ENCODE measurements around the gene AP2A2.

AP2A2 gene

DNA sequence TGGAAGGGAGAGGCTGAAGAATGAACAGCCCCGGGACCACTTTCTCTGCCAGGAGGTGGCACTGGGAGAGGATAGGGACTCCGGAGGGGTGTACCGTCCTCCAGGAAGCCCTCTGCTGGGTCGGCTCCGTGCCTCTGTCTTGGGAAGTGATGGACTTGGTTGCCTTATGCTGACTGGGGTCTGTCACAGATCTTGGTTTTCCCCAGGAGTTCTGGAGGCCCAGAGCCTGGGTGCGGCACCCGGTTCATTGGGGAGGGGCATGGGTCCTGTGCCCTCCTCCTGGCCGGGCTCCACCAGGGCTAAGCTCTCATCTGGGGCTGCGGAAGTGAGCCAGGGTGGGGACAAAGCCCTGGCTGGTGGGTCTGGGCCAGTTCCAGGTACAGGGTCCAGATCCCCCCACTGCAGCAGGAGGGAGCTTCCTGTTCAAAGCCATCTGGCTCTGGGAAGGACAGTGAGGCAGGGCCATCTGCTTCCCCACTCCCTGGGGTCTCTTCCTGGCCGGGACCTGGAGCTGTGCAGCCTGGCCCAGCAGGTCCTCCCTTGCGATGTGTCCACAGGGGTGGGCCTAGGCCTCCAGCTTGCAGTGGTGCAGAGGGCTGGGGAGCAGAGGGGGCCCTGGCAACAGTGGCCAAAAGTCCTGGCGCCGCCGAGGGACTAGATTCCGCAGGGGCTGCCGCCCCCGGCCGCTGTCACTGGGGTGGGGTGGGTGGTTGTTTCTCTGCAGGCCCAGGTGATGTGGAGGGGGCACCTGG, 1.1 kb upstream of the AP2A2 start:
- no peak for DNase-seq (ENCODE audit: low spot score)

DNA sequence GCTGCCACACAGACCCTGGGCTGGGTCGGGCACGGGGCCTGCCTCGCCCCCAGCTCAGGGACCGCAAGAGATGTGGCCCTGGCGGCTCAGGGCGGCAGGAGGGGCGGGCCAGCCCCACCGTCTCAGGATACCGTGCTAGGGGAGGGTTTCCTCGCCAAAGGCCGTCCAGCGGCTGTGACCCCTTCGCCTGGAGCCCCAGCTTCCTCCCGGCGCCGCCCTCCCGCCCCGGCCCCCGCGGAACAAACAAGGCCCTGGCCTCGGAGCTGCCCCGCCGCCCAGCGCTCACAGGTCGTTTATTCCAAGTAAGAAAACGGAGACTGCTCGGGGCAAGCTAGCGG, 543 bp upstream of the AP2A2 start:
- no peak for DNase-seq (ENCODE audit: low spot score)

DNA sequence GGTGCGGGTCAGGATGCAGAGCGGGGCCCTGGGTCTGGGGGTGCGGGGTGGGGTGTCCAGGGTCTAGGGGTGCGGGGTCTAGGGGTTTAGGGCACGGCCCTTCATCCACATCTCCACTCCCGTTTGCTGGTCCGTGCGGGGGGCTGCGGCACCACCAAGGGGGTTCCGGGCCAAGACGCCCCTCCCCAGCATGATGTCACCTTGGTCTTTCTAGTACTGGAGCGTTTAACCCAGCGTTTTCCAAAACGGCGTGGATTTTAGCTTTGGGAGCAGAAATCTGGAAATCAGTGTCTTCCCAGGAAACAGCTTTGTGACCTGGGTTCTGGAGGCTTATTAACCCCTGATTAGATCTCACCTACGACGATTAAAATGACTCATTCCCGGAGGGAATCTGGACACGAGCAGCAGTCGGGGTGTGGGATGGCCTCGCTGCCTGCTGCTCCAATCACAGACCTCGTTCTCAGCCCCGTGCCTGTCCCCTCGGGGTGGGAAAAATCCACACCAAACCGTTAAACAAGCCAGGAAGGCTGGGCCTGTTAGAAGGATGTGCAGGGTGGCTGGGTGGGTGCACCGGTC, 759 bp downstream of the AP2A2 start:
- no peak for DNase-seq (ENCODE audit: low spot score)

DNA sequence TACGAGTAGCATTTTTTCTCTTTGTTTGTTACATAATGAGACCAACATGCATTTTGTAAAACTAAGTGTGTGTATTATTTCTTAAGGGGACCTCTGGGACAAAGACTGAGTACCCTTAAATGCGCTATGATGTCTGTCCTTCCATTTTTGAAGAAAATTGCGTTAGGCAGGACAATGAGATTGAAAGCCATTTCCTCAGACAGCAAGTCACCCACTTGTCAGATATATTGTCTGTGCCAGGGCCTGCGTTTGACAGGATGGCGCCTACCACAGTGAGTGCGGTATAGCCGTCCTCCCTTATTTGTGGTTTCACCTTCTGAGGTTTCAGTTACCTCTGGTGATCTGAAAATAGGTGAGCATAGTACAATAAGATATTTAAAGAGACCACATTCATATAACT, 2.2 kb downstream of the AP2A2 start:
- DNase-seq (ENCODE audit: low spot score): no peak

GRCh38 chr11:928786-929185, 3.1 kb downstream of the AP2A2 start:
- no peak for DNase-seq (ENCODE audit: low spot score)

DNA sequence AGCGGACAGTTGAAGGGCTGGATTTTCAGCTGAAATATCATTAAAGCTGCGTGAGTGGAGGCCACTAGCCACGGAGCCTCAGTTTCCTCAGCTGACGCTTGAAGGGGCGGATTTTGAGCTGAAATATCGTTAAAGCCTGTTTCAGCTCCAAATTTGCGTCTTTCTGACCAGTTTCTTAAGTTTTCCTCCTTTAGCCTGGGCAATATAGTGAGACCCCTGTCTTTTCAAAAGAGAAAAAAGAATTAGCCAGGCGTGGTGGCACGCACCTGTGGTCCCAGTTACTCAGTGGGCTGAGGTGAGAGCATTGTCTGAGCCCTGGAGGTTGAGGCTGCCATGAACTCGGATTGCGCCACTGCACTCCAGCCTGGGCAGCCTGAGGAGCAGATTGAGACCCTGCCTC, 3.7 kb downstream of the AP2A2 start:
- no peak for DNase-seq (ENCODE audit: low spot score)

DNA sequence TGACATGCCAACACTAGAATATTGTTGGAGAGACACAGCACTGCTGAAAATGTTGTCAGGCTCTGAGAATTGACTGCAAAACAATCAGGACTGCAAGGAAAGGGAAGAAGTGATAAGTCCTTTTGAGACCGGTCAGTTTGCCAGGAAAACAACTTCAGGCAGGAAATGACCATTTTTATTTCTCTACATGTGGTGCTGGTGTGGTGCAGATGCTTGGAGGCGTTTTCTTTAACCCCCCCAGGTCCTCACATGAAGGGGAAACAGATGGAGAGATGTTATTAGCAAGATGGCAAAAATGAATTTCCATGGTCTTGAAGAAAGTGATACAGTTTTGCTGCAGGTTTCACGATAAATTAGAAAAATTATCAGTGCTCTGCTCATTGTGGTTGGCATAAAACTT, 5.7 kb downstream of the AP2A2 start:
- DNase-seq (ENCODE audit: low spot score): no peak

DNA sequence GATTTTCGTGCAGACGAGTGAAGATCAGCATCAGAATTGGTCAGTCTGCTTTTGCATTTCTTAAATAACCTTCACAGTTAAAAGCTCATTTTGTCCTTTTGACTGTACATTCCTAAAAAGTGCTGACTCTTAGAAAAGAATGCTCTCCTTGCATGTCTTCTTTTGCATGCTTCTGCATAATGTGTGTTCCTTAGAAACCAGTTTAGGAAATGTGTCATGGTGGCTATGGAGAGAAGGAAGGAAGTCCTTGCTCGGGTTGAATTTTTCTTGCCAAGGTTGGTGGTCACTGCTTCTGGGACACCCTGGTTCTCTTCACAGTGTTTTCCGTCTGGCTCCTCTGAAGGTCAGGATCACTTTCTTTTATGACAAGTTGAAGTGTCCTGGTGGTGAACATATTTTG, 6.8 kb downstream of the AP2A2 start:
- DNase-seq (ENCODE audit: low spot score): no peak

GRCh38 chr11:933142-933851, 7.6 kb downstream of the AP2A2 start:
- DNase-seq (ENCODE audit: low spot score): no peak

DNA sequence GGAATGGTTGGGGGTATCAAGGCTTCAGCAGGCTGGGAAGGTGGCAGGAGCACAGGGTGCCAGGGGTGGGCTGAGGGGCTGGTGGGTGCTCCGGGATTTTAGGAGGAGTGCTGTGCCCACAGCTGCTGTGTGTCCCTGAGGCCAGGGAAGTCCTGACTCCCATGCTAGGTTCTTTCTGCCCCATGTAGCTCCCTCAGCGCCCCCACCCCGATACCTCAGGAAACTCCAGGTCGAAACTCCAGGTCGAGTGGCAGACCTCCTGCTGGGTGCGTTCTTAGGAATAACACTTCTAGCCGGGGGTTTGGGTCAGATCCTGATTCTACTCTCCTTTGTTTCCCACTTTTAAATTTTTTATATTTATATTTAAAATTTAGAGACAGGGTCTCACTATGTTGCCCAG, 8.3 kb downstream of the AP2A2 start:
- no peak for DNase-seq (ENCODE audit: low spot score)

DNA sequence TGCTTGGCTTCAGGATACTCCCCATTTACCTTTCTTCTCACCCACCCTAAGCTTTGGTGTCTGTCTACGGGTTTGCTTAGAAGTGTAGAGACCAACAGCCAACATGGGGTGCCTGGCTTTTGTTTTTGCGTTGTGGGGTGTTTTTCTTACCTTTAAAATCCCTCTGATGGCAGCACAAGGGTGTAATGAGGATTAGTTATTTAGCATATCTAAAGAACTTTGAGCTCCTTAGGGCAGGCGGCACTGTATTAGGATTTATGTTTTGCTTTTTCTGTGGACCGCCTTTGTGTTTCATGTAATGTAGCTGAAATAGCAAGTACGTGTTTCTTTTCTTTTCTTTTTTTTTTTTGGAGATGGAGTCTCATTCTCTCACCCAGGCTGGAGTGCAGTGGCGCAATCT, 8.9 kb downstream of the AP2A2 start:
- no peak for DNase-seq (ENCODE audit: low spot score)

GRCh38 chr11:936199-936598, 10.5 kb downstream of the AP2A2 start:
- no peak for DNase-seq (ENCODE audit: low spot score)

GRCh38 chr11:937841-938261, 12.2 kb downstream of the AP2A2 start:
- no peak for DNase-seq (ENCODE audit: low spot score)

GRCh38 chr11:940496-941135, 14.9 kb downstream of the AP2A2 start:
- no peak for DNase-seq (ENCODE audit: low spot score)

DNA sequence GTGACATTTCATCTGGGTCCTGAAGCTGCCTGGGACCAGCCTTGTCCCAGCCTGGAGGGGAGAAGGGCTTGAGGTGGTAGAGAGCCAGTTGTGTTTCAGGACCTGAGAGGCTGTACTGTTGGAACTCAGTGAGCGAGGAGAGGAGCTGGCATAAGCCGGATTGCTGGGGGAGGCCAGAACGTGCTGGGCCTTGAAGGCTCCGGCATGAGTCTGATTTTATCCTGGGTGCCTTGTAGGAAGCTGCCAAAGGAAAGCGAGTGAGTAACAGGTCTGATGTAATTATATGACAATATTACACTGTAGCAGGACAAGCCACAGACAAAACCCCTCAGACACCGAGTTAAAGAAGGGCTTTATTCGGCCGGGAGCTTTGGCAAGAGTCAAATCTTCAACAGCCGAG, 17.2 kb downstream of the AP2A2 start:
- DNase-seq (ENCODE audit: low spot score): no peak

DNA sequence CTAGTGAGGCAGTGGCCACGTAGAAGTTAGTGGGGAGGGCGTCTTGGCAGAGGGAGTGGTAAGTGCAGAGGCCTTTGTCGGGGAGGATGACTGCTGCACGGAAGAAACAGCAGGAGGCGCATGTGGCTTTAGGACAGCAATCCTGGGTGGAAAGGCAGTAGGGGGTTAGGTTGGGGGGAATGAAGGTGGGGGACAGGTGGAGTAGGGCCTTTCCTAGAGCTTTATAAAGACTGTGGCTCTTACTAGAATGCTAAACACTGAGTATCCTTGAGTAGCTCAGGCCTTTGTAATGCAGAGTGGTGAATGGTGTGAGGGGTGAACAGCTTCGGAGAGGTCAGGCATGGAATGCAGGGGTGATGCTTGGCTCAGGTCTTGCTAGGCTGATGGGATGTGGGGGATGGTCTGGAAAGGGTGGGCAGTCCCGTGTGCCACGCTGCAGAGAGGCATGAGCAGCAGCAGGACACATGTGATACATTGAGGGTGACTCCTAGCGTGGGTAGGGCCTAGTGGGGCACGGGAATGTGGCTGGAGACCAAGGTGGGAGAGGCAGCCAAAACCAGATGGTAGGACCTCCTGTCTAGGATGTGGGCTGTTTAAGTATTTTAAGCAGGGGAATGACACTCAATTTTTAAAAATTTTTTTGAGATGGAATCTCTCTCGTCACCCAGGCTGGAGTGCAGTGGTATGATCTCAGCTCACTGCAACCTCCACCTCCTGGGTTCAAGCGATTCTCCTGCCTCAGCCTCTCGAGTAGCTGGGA, 19.2 kb downstream of the AP2A2 start:
- no peak for DNase-seq (ENCODE audit: low spot score)

DNA sequence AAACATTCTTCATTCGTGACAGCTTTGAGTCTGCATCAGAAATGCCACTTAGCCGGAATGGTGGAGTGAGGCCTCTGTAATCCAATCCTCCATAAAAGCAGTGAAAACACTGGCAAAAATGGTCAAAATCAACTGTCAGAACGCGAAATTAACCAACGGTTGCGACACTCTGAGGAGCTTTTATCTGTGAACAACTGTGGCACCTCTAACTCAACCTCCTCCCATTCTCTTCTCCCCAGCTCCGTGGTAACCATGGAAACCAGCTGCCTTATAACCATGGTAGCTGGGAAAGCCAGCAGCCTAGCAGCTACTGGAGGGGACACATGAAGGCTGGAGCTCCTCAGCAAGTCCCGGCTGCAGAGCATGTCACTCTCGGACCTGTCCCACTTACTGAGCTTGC, 20.3 kb downstream of the AP2A2 start:
- peak; percentile 72 for DNase-seq (ENCODE audit: low spot score)

DNA sequence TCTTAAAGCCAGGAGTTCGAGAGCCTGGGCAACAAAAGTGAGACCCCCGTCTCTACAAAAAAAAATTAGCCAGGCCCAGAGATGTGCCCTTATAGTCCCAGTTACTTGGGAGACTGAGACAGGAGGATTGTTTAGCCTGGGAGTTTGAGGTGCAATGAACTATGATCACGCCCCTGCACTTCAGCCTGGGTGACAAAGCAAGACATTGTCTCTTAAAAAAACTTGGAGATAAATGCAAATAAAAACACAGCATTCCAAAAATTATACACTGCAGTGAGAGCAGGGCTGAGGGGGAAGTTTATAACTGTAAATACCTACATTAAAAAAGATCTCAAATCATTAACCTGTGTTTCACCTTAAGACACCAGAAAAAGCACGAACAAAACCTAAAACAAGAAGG, 22.1 kb downstream of the AP2A2 start:
- DNase-seq (ENCODE audit: low spot score): no peak

- no peak for DNase-seq (ENCODE audit: low spot score)
These were observed 25.8 kb downstream of the AP2A2 start for GRCh38 chr11:951507-951906.

GRCh38 chr11:952406-953385, 27.0 kb downstream of the AP2A2 start:
- DNase-seq (ENCODE audit: low spot score): no peak

DNA sequence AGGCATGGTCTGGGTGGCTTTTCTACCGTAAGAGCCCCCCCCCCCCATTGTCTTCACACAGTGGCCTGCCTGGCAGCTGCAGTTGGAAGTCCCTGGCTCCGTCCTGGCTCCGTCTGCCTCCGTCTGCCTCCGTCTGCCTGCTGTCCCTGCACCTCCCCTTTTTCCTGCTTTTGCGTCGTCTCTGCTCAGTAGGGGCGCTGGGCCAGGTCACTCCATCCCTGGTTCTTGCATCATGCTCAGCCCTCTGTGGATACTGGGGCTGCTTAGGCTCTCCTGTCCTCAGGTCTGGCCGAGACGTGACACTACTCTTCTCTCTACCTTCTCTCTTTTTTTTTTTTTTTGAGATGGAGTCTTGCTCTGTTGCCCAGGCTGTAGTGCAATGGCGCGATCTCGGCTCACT, 27.8 kb downstream of the AP2A2 start:
- DNase-seq (ENCODE audit: low spot score): no peak

Data from putamen (tissue), 1 donor.